Loucy (cell line): ENCODE results near the gene CEP295NL.

Experiments
- EZH2phosphoT487 ChIP-seq: fragments of 200-600 bp; IDR thresholded peaks from 2 replicates; pipeline ENCODE4 v1.6.1; 2018; ENCODE audit warnings: antibody characterized with exemption, mild to moderate bottlenecking, moderate library complexity, borderline replicate concordance
- TF ChIP-seq, protein P1 (sequence below): fragments of 200-600 bp; sonication (generic); conservative IDR thresholded peaks from 2 replicates; pipeline ENCODE4 v1.5.1; 2014; ENCODE audit warnings: mild to moderate bottlenecking, antibody characterized with exemption, low read length

DNA sequence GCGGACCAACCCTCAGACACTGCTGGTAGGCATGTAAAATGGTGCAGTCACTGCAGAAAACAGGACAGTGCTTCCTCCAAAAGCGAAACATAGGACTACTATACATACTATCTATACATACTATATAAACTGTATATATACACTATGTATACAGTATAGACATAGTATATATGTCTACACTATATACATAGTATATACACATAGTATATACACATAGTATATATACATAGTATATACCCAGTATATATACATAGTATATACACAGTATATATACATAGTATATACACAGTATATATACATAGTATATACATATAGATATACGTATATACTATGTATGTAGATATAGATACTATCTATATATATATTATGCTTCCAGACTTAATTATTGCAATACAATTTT lies 55.9 kb downstream of the CEP295NL start:
- TF ChIP-seq, protein P1, sequence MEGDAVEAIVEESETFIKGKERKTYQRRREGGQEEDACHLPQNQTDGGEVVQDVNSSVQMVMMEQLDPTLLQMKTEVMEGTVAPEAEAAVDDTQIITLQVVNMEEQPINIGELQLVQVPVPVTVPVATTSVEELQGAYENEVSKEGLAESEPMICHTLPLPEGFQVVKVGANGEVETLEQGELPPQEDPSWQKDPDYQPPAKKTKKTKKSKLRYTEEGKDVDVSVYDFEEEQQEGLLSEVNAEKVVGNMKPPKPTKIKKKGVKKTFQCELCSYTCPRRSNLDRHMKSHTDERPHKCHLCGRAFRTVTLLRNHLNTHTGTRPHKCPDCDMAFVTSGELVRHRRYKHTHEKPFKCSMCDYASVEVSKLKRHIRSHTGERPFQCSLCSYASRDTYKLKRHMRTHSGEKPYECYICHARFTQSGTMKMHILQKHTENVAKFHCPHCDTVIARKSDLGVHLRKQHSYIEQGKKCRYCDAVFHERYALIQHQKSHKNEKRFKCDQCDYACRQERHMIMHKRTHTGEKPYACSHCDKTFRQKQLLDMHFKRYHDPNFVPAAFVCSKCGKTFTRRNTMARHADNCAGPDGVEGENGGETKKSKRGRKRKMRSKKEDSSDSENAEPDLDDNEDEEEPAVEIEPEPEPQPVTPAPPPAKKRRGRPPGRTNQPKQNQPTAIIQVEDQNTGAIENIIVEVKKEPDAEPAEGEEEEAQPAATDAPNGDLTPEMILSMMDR: no peak
- no peak for TF ChIP-seq EZH2phosphoT487
